AG10803 (cell line): Measurements from ENCODE around the gene GDAP2.

Experiments
- DNase-seq: peaks from one replicate; pipeline ENCODE4 v3.0.0; 2010; ENCODE audit warnings: low read depth
- H3K4me3 ChIP-seq: 2 replicates; pipeline ENCODE4 v1.5.1; 2011; ENCODE audit warnings: mild to moderate bottlenecking, low read length, control low read depth
- CTCF ChIP-seq: conservative IDR thresholded peaks from 2 replicates; pipeline ENCODE4 v1.5.1; 2011; ENCODE audit warnings: mild to moderate bottlenecking, low read length, control low read depth, inconsistent platforms

The GDAP2 gene

GRCh38 chr1:117843791-117844190, 85.6 kb downstream of the GDAP2 start:
- no peak overlapping the region for H3K4me3 ChIP-seq
- no peak for DNase-seq

GRCh38 chr1:117842408-117843170, 86.8 kb downstream of the GDAP2 start:
- DNase-seq: no peak
- no peak overlapping the region for H3K4me3 ChIP-seq
- TF ChIP-seq CTCF: no peak

More at GRCh38 chr1:117843791-117844190, 85.6 kb downstream of the GDAP2 start:
- no peak for TF ChIP-seq CTCF

- H3K4me3 ChIP-seq: no peak overlapping the region
- TF ChIP-seq CTCF: no peak
- no peak for DNase-seq
Measured at GRCh38 chr1:117841117-117841650, 88.2 kb downstream of the GDAP2 start.

GRCh38 chr1:117838911-117839310, 90.5 kb downstream of the GDAP2 start:
- no peak overlapping the region for H3K4me3 ChIP-seq
- DNase-seq: peak; percentile 88
- TF ChIP-seq CTCF: no peak

- no peak for DNase-seq
- H3K4me3 ChIP-seq: no peak overlapping the region
- TF ChIP-seq CTCF: no peak
Measured at GRCh38 chr1:117836069-117836468, 93.4 kb downstream of the GDAP2 start.

GRCh38 chr1:117834416-117834815, 95.0 kb downstream of the GDAP2 start:
- DNase-seq: no peak
- no peak overlapping the region for H3K4me3 ChIP-seq
- no peak for TF ChIP-seq CTCF

GRCh38 chr1:117832453-117832852, 97.0 kb downstream of the GDAP2 start:
- H3K4me3 ChIP-seq: no peak overlapping the region
- no peak for TF ChIP-seq CTCF
- no peak for DNase-seq
